HG03159 (cell line): ENCODE results near the gene COA5.

Experiments
- ATAC-seq: cut with Tn5 transposase; IDR thresholded peaks from one replicate; pipeline ENCODE4 v1.9.1; 2021; ENCODE audit warnings: mild to moderate bottlenecking, moderate library complexity; ENCODE audit not compliant: unreplicated experiment

The COA5 gene

DNA sequence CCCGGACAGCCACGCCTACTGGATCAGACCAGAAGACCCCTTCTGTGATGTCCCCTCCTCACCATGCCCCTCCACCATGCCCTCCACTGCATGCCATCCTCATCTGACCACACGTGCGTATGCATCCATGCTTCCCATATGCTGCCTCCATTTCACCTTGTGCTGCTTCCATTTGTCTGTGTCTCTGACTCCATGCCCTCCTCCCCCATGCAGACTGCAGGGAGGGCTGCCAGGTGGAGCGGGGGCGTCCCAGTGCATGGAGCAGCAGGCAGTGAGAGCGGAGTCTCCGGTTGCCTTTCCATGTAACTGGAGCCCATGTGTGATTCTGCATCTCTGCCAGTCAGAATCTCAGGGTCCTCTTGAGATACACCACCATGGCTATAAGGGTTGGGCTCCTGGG is 52.6 kb downstream of the COA5 start:
- ATAC-seq: no peak

DNA sequence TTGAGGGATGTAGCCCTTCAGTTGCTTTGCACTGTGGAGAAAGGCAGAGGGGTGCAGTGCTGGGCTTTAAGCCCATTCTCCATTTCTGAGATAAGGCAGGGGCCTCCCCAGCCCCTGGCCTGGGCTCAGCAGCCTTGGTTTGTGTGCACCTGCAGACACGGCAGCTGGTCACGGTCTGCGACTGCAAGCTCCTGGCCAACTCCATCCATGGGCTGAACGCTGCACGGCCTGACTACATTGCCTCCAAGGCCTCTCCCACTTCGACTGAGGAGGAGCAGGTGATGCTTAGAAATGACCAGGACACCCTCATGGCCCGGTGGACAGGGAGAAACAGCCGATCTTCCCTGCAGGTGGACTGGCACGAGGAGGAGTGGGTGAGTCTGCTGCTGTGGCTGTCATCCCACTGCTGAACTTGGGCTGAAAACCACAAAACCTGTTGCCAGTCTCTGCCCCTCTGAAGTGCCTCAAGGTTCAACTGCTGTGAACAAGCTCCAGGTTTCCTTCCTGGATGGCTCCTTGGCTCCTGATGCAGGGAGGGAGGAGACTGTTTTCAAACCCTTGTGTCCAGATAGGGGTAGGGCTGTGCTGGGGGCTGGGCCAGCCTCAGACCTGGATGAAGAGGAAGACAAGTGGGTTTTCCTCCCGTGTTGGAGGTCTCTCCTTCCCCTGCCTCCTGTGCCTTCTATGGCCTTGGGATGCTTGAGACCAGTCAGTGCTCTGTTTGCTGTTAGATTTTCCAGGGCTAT is 54.0 kb downstream of the COA5 start:
- ATAC-seq: no peak

DNA sequence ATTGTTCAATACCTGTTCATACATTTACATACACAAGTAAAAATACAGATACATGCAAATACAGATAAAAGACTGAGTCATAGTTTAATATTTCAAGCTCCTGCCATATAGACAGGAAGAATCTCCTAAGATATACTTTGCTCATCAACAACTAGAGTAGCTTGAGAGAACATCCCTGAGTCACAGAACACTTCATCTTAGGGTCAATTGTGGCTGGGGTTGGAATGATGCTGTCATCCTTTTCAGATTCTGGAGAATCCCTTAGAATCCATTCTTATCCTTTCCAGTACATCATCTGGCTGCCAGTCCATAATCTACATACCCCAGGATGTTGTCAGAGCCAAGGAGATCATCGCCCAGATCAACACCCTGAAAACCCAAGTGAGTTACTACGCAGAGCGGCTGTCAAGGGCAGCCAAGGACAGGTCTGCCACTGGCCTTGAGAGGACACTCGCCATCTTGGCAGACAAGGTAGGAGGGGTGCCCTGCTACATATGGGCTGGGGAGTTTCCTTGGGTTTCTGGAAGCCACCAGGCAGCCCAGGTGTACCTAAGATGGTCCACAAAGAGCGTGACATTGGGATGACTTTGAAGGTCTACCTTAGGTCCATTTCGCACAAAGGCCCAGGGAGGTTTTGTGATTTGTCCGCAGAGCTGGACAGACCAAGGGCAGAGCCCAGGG is 55.7 kb downstream of the COA5 start:
- no peak for ATAC-seq

DNA sequence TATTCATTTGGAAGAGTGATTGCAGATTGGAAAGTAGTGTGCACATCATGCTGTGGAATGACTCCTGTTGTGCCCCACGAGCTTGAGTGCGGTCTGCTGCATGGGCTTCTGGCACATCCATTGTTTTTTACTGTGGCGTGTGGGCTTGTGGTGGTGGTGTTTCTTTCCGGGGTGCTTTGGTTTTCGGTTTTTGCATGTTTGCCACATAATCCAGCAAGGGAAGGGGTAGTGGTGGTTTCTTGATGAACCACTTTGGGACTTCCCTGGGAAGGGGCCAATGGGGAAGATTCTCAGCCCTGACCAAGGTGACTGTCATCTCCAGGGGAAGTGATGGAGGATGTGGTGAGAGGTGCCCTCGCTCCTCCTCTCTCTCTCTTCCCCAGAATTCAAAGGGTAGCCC is 57.0 kb downstream of the COA5 start:
- no peak for ATAC-seq

DNA sequence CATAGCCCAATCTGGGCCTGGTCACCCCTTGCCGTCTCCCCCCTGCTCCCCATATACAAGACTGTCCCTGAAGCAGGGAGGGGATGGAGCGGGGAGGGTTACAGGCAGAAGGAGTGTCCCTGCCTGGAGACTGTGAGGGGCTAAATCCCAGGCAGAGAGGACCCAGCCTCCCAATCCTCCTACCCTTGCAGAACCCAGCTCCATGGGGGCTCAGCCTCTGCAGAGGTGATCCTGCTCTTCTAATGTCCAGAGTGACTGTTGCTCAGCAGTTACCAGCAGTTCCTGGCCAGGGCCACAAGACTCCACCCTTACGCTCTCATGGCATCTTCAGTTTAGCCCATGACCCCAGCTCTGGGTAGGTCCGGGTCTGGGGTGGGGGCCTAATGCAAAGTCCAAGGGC is 58.1 kb downstream of the COA5 start:
- no peak for ATAC-seq
